GM06990 (cell line): ENCODE measurements around the gene NCAM1.

Source experiments
- DNase-seq: peaks from one replicate; pipeline ENCODE4 v3.0.0-alpha.2; 2011; ENCODE audit not compliant: insufficient read length; ENCODE audit errors: extremely low read depth
- H3K27me3 ChIP-seq: replicated peaks from 2 replicates; pipeline ENCODE4 v1.6.0; 2011; ENCODE audit warnings: low read length; ENCODE audit not compliant: control insufficient read depth, insufficient read depth
- H3K36me3 ChIP-seq: 2 replicates; pipeline ENCODE4 v1.5.1; 2011; ENCODE audit warnings: low read length; ENCODE audit not compliant: control insufficient read depth, insufficient read depth
- H3K4me3 ChIP-seq: replicated peaks from 2 replicates; pipeline ENCODE4 v1.5.1; 2011; ENCODE audit warnings: low read depth, mild to moderate bottlenecking, control low read depth, low read length
- CTCF ChIP-seq: IDR thresholded peaks from 2 replicates; pipeline ENCODE4 v1.5.1; 2011; ENCODE audit warnings: low read length, control low read depth, mild to moderate bottlenecking, inconsistent platforms; ENCODE audit not compliant: insufficient read depth, poor library complexity, severe bottlenecking

The NCAM1 gene

GRCh38 chr11:113192121-113192925 lies 231.1 kb downstream of the NCAM1 start:
- TF ChIP-seq CTCF, result no peak
- Histone ChIP-seq H3K27me3 (no peaks in the 10 kb centered on the region; the same call in 1 of the 2 replicates), H3K36me3 (no peaks in the 10 kb centered on the region), H3K4me3 (no peak overlapping the region)
- DNase-seq, result no peak

- Histone ChIP-seq H3K27me3 (no peaks in the 10 kb centered on the region; the same call in 1 of the 2 replicates), H3K4me3 (no peak overlapping the region), H3K36me3 (no peaks in the 10 kb centered on the region)
- TF ChIP-seq CTCF, result no peak
- no peak for DNase-seq
Observed at GRCh38 chr11:113193016-113193415, 231.8 kb downstream of the NCAM1 start.

GRCh38 chr11:113193946-113194345 lies 232.7 kb downstream of the NCAM1 start:
- DNase-seq, result no peak
- no peak for TF ChIP-seq CTCF
- H3K27me3 ChIP-seq, result no peaks in the 10 kb centered on the region; the same call in 1 of the 2 replicates
- H3K4me3 ChIP-seq, result no peak overlapping the region
- H3K36me3 ChIP-seq, result no peaks in the 10 kb centered on the region

GRCh38 chr11:113195728-113196127 lies 234.5 kb downstream of the NCAM1 start:
- no peaks in the 10 kb centered on the region; the same call in none of the 2 replicates for H3K27me3 ChIP-seq
- H3K4me3 ChIP-seq, result no peak overlapping the region
- DNase-seq, result no peak
- TF ChIP-seq CTCF, result no peak
- no peaks in the 10 kb centered on the region for H3K36me3 ChIP-seq

- no peak overlapping the region for H3K4me3 ChIP-seq
- H3K27me3 ChIP-seq, result peaks cover 1% of the 10 kb centered on the region
- no peaks in the 10 kb centered on the region for H3K36me3 ChIP-seq
- no peak for TF ChIP-seq CTCF
- DNase-seq, result no peak
Observed at GRCh38 chr11:113197446-113197845, 236.2 kb downstream of the NCAM1 start.
